SU-DHL-6 (cell line): ENCODE data around the gene ADAMTS3.

Experiments
- CTCF ChIP-seq: fragments of 200-600 bp; sonication (generic); IDR thresholded peaks from one replicate; pipeline ENCODE4 v1.5.1; 2017; ENCODE audit warnings: antibody characterized with exemption, mild to moderate bottlenecking, low read length, moderate library complexity; ENCODE audit not compliant: insufficient read depth, poor library complexity, severe bottlenecking
- EZH2phosphoT487 ChIP-seq: fragments of 200-600 bp; sonication (generic), shearing (Covaris generic); conservative IDR thresholded peaks from 2 replicates; pipeline ENCODE4 v1.6.1; 2018; ENCODE audit warnings: mild to moderate bottlenecking, antibody characterized with exemption, low read length, moderate library complexity, mixed read lengths

DNA sequence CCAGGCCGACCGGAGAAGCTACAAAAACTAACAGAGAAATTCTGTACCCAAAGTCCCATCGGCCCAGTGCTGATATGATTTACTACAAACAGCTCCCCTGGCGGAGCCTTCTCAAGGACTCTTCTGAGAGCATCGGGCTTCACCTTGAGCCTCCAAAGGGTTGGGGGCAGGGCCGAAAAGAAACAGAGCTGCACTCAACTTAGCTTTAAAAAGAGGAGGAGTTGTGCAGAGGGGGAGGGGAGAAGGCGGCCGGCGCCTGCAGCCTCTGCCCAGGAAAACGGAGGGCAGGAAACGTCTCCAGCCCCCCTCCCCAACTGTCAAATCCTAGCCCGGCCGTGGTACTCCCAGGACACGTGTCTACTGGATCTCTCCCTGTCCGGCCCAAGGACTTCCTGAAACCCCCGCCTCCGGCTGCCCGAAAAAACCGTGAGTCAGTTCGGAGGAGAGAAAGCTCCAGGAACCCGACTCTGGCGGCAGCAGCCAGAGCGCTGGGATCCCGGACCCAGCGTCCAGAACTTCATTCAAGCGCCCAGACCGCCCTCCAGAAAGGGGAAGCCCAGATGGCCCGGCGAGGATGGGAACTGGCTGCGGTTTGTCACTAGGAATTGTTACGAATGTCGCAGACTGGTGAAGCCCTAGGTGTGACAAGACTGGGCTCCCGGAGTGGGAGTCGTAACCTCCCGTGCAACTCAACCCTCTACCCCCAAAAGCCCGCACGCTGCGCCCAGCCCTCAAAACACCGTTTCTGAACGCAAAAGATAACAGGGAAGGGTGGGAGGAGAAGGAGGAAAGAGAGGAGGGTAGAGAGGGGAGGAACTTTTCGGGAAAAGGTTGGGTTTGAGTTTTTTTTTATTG lies 973 bp downstream of the ADAMTS3 start:
- no peak for TF ChIP-seq CTCF
- TF ChIP-seq EZH2phosphoT487, result no peak
